Gastrocnemius medialis (tissue), 4 donors: ENCODE data around the gene MIER2.

Experiments
- CTCF ChIP-seq, 5 experiments: fragments of 450-650 bp in 3 of 5; fragments of 200-600 bp in 2 of 5; sonication (generic) in 2 of 5; IDR thresholded peaks in 4 of 5; conservative IDR thresholded peaks in 1 of 5; 1 replicate in 4 of 5; 2 replicates in 1 of 5; pipeline ENCODE4 v1.5.1; 2016 to 2019; ENCODE audit warnings: antibody characterized with exemption in 5 of 5, mild to moderate bottlenecking in 3 of 5, moderate library complexity in 3 of 5
- POLR2A ChIP-seq, 2 donors: fragments of 450-650 bp; IDR thresholded peaks; one replicate each; pipeline ENCODE4 v1.6.1; 2017; ENCODE audit warnings: antibody characterized with exemption in 2 of 2, mild to moderate bottlenecking in 2 of 2, moderate library complexity in 2 of 2

GRCh38 chr19:379796-380195, 35.2 kb upstream of the MIER2 start:
- TF ChIP-seq CTCF (IDR thresholded peaks at IDR 0.05 in 4 of 5, conservative IDR thresholded peaks at IDR 0.05 in 1 of 5) (no peak), POLR2A (IDR thresholded peaks at IDR 0.05) (no peak)
